HG03025 (cell line): ENCODE measurements around the gene PRKAB1.

Source experiments
- ATAC-seq: cut with Tn5 transposase; IDR thresholded peaks from one replicate; pipeline ENCODE4 v1.9.1; 2021; ENCODE audit warnings: mild to moderate bottlenecking, moderate library complexity; ENCODE audit not compliant: unreplicated experiment, low FRiP score

PRKAB1 gene

DNA sequence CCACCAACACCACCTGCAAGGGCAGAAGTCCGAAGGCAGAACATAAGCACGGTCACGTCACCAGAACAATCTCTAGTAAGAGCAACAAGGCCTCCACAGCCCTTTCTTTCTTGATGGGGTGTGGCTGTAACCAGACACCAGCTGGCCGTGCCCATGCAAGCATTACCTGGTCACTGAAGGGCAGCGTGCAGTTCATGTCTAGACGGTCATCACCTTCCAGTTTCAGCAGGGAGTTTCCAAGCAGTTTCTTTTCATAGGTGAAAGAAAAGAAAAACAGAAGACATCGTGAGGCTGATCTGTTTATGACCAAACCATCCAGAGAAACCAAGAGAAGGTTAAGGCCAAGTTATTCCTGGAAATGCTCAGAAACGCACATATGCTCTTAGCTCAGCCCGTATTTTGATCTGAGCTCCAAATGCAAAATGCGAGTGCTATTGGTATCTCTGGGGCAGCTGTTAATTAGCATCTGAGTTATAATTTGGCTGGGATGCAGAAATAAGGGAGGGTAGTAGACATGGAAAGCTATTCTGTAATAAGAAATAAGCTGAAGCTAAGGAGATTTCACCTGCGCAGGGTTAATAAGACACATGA is 42.5 kb downstream of the PRKAB1 start:
- no peak for ATAC-seq

DNA sequence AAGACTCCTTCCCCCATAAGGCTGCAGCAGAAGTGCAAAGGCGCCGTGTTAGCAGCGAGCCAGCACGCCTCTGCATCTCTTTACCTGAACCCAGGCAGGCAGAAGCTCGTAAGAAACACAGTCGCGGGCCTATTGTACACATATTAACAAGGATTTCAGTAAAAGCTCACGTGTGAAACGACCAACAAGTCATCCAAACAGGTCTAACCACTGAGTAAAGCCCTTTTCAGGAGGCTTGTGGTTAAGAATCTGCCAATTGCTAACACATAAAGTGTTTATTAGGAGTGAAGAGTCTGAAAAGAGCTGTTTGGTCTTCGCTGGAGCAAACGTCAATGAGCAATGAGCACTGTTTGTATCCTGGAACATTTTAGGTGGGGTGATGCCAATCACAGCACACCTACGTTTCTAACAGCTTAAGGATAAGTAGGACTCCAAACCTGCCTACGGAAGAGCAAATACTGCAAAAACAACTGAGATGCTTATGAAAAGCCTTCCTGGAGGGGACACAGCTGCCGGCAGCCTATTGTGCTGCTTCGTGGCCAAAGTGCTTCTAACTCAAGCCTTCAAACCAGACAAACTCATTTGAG is 43.1 kb downstream of the PRKAB1 start:
- ATAC-seq = no peak

DNA sequence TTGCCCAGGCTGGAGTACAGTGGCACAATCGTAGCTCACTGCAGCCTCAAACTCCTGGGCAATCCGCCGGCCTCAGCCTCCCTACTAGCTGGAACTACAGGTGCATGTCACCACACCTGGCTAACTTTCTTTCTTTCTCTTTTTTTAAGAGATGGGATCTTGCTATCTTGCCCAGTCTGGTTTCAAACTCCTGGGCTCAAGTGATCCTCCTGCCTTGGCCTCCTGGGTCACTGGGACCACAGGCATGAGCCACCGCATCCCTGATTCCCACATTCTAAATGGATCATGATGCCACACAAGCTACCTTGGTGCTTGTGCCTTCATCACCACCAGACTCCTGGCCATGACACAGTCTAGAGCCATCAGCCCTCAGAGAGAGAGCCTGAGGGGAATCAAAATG is 43.8 kb downstream of the PRKAB1 start:
- ATAC-seq = no peak

DNA sequence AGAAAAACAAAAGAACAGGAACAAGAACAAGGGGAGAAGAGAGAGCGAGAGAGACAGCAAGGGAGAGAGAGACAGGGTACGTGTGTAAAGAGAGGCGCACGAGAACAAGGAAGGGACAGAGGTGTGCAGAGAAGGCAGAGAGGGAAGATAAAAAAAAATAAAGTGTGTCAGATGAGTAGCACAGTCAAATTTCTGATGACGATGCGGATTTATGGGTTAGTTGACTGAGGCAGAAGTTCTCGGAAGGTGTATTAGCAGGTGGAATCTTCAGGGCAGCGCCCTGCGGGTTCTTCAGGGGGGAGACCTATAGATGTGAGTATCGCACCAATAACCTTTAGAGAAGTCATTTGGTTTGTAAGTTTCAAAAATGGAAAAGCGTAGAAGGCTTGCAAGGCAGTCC is 44.8 kb downstream of the PRKAB1 start:
- no peak for ATAC-seq

DNA sequence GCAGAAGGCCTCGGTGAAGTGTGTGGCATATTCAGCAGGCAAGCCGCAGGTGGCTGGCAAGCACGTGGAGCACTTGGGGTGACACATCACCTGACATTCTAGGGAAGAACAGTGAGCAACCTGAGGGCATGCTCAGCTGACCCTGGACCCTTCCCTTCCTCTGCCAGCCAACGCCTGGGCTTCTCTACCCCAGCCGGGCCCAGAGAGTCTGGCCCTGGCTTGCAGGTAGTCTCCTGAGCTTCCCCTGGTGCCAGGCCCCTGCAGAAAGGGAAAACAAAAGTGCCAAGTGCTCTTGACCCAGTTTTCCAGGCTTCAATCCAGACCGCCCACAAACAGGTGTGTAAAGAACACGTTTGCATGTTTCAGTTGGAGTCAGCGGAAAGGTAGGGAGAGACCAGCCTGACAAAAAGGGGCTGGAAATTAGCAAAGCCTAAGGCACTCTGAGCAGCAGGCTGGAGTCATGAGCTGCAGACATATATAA is 45.7 kb downstream of the PRKAB1 start:
- no peak for ATAC-seq

DNA sequence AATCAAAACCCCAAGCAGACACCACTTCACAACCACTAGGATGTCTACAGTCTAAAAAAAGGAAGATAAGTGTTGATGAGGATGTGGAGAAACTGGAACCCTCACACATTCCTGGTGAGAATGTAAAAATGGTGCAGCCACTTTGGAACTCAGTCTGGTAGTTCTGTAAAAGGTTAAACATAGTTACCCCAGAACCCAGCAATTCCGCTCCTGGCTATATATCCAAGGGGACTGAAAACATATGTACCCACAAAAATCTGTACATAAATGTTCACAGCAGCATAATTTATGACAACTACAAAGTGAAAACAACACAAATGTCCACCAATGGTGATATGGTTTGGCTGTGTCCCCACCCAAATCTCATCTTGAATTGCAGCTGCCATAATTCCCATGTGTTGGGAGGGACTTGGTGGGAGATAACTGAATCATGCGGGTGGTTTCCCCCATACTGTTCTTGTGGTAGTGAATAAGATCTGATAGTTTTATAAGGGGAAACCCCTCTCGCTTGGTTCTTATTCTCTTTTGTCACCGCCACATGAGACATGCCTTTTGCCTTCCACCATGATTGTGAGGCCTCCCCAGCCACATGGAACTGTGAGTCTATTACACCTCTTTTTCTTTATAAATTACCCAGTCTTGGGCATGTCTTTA is 46.8 kb downstream of the PRKAB1 start:
- no peak for ATAC-seq

DNA sequence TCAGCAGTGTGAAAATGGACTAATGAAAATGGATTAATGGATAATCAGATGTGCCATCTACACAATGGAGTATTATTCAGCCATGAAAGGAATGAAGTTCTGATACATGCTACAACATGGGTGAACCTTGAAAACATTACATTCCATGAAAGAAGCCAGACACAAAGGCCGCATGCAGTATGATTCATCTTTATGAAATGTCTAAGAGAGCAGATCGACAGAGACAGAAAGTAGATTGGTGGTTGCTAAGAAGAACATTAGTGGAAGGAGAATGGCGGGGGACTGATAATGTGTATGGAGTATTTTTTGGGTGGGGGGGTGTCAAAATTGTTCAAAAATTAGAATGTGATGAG is 47.3 kb downstream of the PRKAB1 start:
- no peak for ATAC-seq

DNA sequence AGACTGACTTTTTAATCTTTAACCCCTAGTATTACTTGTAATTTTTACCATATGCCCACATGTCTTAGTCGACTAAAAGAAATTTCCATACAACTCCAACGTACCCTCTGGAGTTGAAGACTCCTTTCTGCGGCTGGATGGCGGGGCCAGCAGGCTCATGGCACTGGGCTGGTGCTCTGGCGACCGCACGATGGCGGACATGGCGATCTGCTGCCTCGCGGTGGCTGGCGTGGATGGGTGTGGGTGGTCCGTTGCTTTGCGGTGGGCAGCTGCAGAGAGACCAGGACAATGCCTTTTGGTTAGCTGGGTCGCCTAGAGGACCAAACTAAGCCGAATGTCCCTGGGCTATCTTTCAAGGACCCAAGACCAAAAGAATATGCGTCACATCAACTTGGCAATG is 50.2 kb downstream of the PRKAB1 start:
- ATAC-seq = no peak

DNA sequence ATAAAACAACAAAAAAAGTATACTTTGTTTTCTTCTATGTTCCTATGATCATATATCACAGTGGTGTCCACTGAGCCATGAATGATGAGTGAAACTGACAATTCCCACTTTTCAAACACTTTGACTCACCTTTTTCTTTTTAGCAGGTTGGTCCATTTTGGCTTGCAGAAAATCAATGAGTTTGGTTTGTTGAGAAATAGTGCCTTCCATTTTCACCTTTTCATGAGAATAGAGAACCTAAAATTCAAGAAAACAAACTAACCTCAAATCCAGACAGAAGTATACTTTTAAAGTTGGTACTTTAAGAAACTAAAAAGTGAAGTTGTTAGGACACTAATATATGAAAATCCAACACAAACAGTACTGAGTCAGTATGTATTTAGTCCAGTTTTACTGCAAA is 52.4 kb downstream of the PRKAB1 start:
- no peak for ATAC-seq

DNA sequence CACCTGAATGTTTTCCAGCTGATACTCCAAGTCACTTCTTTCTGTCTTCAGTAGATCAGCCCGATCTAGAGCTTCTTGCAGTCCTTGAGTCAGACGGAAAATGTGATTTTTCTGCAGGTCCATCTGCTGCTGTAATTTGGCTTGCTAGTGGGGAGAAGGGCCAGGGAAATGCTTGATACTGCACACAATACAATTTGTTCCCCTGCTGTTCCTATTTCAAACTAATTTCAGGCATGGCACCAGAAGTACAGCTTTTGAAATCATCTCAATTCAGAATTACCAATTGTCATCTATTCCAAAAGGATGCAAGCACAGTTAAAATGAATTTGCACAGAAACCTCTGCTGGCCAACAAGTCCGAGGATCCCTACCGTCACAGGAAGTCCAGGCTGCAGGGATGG is 53.4 kb downstream of the PRKAB1 start:
- ATAC-seq = no peak

DNA sequence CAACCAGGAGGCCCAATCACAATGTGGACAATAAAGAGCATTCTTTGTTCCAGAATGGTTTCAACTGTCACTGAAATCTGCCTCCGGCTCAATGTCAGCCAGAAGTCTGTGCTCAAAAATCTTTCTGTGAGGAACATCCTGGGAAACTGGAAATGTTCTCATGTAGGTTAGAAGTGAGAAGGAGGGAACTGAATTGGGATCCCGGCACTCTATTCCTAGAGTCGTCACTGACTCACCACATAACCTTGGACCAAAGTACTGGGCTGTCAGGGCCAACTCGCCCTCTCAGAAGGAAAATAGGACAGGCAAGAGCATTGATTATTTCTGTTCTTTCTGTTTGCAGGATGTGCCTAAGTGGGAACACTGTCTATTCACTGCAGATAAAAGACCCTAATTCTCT is 57.6 kb downstream of the PRKAB1 start:
- ATAC-seq = no peak

DNA sequence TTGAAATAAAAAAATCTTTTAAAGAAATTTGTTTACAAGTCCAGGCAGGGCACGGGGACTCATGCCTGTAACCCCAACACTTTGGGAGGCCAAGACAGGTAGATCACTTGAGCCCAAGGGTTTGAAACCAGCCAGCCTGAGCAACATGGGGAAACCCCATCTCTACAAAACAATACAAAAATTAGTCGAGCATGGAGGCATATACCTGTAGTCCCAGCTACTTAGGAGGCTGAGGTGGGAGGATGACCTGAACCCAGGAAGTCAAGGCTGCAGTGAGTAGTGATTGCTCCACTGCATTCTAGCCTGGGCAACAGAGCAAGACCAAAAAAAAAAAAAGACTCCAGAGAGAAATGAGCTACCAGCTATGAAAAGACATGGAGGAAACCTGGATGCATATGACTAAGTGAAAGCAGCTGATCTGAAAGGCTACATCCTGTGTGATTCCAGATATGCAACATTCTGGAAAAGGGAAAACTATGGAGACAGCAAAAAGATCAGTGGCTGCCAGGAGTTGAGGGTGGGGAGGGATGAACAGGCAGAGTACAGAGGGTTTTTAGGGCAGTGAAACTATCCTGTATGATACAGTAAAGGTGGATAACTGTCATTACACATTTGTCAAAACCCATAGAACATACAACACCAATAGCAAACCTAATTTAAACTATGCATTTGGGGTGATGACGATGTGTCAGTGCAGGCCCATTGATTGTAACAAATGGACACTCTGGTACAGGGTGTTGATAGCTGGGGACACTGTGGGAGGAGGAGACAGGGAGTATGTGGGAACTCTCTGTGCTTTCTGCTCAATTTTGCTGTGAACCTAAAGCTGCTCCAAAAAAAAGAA is 59.9 kb downstream of the PRKAB1 start:
- ATAC-seq = no peak

DNA sequence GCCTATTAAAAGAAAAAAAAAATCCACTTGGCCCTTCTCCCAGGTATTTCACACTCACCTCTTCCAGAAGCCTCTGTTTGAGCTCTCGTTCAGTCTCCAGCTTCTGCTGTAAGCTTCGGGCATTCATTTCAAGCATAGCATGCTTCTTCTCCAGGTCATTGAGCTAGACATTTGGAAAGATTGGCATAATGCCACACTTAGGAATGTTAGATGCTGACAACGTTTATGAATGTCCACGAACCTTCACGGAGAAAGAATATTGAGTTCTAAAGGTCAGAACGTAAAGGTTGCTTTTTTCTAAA is 60.5 kb downstream of the PRKAB1 start:
- ATAC-seq = no peak

DNA sequence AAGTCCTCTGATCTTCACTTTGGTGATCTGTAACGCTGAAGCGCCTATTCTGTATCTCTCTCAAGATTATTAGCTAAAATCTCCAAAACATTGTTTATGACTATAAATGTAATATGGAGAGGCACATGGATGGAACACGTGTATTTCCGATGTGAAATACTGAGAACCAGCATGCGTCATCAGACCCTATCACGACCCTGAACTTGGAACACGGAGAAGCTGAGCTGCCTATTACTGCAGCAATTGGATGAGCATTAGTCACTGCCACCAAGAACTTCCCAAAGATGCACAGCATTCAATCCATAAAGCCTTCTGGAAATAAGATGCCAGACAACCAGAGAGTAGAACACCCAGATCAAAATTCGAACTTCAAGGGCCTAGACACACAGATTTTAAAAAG is 61.9 kb downstream of the PRKAB1 start:
- no peak for ATAC-seq

DNA sequence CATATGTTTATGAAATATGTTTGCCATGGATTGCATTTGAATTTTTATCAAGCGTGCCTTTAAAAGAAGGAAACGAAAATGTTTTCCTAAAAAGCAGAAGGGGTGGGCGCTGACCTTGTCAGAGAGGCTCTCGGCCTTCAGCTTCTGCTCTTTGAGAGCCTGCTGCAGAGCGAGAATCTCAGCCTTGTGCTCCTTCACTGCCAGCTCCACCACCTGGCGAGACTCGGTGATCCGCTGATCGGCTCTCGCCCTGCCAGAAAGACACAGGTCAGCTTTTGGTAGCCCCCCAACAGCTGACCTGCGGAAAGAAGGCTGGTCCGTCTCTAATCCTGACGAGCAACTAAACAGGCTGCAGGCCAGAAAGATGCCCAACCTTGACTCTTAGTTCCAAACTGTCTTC is 62.4 kb downstream of the PRKAB1 start:
- ATAC-seq = no peak
